HG02759 (cell line): ENCODE measurements around the gene VPS35L.
"Not testable (repeated sequence)": the region's sequence is repeated elsewhere in the genome, so short reads cannot be mapped to it uniquely, and the experiment has no call there.

Source experiments
- ATAC-seq: cut with Tn5 transposase; IDR thresholded peaks from one replicate; pipeline ENCODE4 v1.9.1; 2021; ENCODE audit warnings: mild to moderate bottlenecking, moderate library complexity; ENCODE audit not compliant: unreplicated experiment

VPS35L gene

GRCh38 chr16:19649980-19650379 is 94.5 kb downstream of the VPS35L start:
- ATAC-seq = no peak

DNA sequence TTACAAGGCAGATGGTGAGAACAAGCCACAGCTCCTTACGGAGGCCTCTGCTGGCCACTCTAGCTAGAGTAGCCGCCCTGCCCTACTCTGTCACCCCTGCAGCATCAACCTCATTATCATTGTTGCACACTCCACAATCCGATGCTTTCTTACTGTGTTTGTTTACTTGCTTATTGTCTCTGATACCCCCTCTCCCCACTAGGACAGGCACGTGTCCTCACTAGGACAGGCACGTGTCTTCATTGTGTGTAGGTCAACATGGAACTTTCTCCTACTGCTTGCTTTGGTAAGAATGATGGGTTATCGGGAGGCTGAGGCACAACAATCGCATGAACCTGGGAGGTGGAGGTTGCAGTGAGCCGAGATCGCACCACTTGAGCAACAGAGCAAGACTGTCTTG is 98.6 kb downstream of the VPS35L start:
- no peak for ATAC-seq

GRCh38 chr16:19655242-19655777 is 99.8 kb downstream of the VPS35L start:
- no peak for ATAC-seq

GRCh38 chr16:19657831-19658230 is 102.3 kb downstream of the VPS35L start:
- no peak for ATAC-seq

GRCh38 chr16:19659554-19659953 is 104.1 kb downstream of the VPS35L start:
- no peak for ATAC-seq

DNA sequence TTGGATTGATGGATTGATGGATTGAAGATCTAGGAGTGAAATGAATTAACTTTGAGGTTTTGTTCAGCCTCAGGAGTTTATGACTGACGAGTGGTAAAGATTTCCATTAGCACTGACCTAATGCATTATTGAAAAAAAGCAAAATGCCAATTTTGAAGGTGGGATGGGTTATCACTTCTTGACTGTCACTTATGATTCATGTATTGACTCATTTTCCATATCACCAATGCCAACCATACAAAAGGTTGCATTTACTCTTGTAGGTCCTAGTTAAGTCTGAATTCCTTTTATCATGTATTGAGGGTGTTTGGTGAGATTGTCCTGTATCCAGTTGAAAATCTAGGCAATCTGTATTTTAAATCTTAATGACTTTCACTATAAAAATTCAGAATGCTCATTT is 104.9 kb downstream of the VPS35L start:
- no peak for ATAC-seq

DNA sequence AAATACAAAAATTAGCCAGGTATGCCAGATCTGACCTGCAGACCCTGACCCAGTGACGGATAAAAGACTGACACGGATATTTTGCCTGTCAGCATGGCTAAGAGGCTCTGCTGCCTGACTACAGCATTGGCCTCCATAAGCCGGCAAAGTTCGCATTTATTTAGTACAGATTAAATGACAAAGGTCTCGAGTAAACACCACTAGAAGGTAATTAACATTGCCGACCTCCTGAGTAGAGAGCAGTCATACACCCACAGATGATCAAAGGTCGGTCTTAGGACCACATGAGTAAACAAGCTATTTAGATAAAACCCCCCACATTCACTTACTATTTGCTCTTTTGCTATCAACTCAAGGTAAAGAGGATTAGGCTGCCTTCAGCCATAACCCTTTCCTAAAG is 106.8 kb downstream of the VPS35L start:
- ATAC-seq = no peak

- ATAC-seq = no peak
Observed at GRCh38 chr16:19664166-19664565, 108.7 kb downstream of the VPS35L start.

DNA sequence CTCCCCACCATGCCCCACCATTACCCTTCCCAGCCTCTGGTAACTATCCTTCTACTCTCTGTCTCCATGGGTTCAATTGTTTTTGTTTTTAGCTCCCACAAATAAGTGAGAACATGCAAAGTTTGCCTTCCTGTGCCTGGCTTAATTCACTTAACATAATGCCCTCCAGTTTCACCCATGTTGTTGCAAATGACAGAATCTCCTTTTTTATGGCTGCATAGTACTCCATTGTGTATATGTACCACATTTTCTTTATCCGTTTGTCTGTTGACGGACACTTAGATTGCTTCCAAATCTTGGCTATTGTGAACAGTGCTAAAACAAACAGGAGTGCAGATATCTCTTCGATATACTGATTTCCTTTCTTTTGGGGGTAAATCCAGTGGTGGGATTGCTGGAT is 109.8 kb downstream of the VPS35L start:
- not testable (repeated sequence) for ATAC-seq

GRCh38 chr16:19666477-19666876 is 111.0 kb downstream of the VPS35L start:
- no peak for ATAC-seq

GRCh38 chr16:19672378-19672777 is 116.9 kb downstream of the VPS35L start:
- ATAC-seq = no peak

DNA sequence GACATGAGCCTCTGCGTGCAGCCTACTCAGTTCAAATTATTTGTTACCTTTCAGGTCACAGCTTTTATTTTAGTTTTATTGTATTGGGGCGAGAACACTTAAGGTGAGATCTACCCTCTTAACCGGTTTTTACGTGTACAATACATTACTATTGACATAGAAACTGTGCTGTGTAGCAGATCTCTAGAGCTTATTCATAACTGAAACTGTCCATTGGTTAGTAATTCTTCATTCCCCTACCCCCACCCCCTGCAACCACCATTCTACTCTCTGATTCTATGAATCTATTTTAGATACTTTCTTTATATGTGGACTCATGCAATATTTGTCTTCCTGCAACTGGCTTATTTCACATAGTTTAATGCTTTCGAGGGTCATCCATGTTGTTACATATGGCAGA is 119.0 kb downstream of the VPS35L start:
- no peak for ATAC-seq

GRCh38 chr16:19677402-19677801 is 121.9 kb downstream of the VPS35L start:
- no peak for ATAC-seq

DNA sequence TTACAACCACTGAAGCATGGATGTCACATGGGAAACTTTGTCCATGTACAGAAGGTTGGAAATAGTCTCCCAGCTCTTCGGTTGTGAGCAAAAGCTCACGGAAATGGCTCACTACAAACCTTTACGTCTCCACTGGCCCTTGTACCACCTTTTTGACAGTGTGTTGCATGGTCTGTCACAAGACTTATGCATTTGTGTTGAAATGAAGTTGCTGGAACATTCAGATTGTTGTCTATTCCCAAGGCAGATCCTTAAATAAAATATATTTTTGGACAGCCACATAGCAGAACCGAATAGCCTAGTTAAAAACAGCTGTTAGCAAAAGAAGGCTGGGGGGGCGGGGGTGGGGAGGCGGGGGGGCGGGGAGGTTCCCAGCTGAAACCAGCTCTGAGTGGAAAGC is 123.3 kb downstream of the VPS35L start:
- ATAC-seq = no peak

- not testable (repeated sequence) for ATAC-seq
Observed at GRCh38 chr16:19679281-19679680, 123.8 kb downstream of the VPS35L start.

DNA sequence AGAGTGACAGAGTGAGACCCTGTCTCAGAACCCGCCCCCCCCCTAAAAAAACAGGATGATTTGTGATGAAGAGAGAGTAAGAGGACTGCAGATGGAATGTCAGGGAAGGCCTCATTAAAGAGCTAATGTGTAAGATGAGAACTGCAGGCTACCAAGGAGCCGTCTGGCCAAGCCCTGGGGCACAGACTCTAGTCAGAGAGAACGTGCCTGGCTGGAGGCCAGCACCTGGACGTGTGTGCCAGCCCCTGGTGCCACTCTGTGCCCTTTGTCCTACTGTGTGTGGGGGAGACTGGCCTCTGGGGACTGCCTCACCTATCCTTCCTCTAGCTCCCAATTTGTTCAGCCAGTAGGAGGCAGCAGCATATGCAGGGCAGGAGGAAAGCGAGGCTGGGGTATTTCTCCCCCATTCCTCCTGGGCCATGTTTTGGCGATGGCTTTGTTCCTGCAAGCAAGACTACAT is 125.4 kb downstream of the VPS35L start:
- no peak for ATAC-seq

DNA sequence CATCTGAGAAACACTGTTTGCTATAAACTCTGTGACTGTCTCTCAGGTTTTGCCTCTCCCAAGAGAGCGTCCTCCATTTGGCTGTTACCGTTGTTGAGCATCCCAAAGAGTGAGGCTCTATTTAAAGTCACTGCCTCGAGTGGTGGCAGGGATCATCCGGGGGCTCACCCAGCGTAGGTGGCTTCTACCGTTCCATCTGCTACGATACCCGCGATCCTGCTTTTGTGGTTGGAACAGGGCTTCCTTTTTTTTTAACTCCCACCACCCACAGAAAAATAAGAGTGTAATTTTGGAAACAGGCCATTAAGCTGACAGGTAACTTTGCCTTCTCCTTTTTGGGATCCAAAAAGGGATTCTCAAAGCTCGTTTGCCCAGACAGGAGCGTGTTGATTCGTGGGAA is 126.1 kb downstream of the VPS35L start:
- no peak for ATAC-seq

- ATAC-seq = no peak
Observed at GRCh38 chr16:19683453-19684236, 128.1 kb downstream of the VPS35L start.

- no peak for ATAC-seq
Observed at GRCh38 chr16:19685176-19685575, 129.7 kb downstream of the VPS35L start.

GRCh38 chr16:19687279-19687678 is 131.8 kb downstream of the VPS35L start:
- no peak for ATAC-seq

GRCh38 chr16:19688396-19689024 is 133.0 kb downstream of the VPS35L start:
- ATAC-seq = no peak

DNA sequence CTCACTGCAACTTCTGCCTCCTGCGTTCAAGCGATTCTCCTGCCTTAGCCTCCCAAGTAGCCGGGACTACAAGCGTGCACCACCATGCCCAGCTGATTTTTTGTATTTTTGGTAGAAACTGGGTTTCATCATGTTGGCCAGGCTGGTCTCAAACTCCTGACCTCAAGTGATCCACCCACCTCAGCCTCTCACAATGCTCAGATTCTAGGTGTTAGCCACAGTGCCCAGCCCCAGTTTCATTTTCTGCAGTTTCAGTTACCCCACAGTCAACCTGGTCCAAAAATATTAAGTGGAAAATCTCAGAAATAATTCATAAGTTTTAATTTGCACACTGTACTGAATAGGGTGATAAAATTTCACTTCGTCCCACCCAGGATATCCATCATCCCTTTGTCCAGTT is 133.8 kb downstream of the VPS35L start:
- ATAC-seq = no peak
